Activated CD4-positive, alpha-beta T cell treated with anti-CD3 and anti-CD28 coated beads, Interleukin-2, amount 10 ng/mL, durations not matched to agents 7 days and 5 days (primary cell): ENCODE measurements around the gene TIPARP. TPM values are rescaled to one million over a fixed set of nuclear protein-coding genes. Genes with fewer than 3 reads are reported as not detected.

ENCODE experiments used
- CTCF ChIA-PET: fragments of 350-600 bp; sonication (Branson Sonifier 250); formaldehyde crosslinking; loops from one replicate; lab custom pipeline; 2021; ENCODE audit warnings: antibody characterized with exemption; lab: Charles Lee
- POLR2A ChIA-PET: fragments of 350-600 bp; sonication (Branson Sonifier 250); formaldehyde crosslinking; loops from one replicate; lab custom pipeline; 2021; ENCODE audit warnings: antibody characterized with exemption; lab: Charles Lee
- DNase-seq: peaks from one replicate; pipeline ENCODE4 v3.0.0-alpha.2; 2020
- H3K27ac Mint-ChIP-seq: one replicate; pipeline ENCODE4 v1.8.0; 2021; ENCODE audit warnings: mild to moderate bottlenecking, moderate library complexity, mixed read lengths
- H3K27me3 Mint-ChIP-seq: one replicate; pipeline ENCODE4 v1.8.0; 2021; ENCODE audit warnings: mixed read lengths
- H3K36me3 Mint-ChIP-seq: one replicate; pipeline ENCODE4 v1.8.0; 2021; ENCODE audit warnings: low read depth, mixed read lengths
- H3K4me1 Mint-ChIP-seq: one replicate; pipeline ENCODE4 v1.8.0; 2021; ENCODE audit warnings: mixed read lengths
- H3K4me3 Mint-ChIP-seq: one replicate; pipeline ENCODE4 v1.8.0; 2021; ENCODE audit warnings: mild to moderate bottlenecking, moderate library complexity, mixed read lengths
- H3K9me3 Mint-ChIP-seq: one replicate; pipeline ENCODE4 v1.8.0; 2021; ENCODE audit warnings: mixed read lengths
- total RNA-seq, 2 experiments: library from RNA; stranded (reverse); gene quantifications; one replicate each; pipeline ENCODE4 v1.2.3, GENCODE V29; 2021

The TIPARP gene
- total RNA-seq, 2 experiments from 2014 or later, result 58.0 to 66.0 TPM

DNA sequence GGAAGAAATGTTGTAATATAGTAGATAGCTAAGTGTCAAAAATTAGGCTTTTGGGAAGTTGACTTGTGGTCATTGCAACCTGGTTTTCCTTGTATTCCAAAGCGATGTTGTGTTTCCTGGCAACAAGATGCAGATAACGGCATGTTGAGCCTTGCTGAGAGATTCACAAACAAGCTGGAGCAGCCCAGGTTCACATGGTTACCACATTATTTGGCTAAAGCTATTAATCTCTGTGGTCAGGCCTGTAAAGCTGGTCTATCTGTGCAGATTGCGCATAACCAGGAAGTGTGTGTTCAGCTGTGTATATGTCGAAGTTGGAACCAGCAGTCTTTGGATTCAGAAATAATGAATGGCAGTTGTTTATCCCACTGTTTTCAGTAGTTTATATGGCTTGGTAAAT is 6.6 kb downstream of the TIPARP start:
- Mint-ChIP-seq H3K27ac (peak overlapping the region; percentile 31), H3K27me3 (no peaks in the 10 kb centered on the region), H3K4me3 (peak overlapping the region; percentile 34), H3K4me1 (peaks cover 86% of the 10 kb centered on the region), H3K36me3 (peaks cover 80% of the 10 kb centered on the region), H3K9me3 (no peaks in the 10 kb centered on the region)
- ChIA-PET CTCF (no interaction called here), POLR2A (interaction anchor here (0.7 kb wide), 1 partner anchor 421 kb away, joined by 3 read pairs; no protein-coding TSS in a partner anchor)
- DNase-seq, result no peak

DNA sequence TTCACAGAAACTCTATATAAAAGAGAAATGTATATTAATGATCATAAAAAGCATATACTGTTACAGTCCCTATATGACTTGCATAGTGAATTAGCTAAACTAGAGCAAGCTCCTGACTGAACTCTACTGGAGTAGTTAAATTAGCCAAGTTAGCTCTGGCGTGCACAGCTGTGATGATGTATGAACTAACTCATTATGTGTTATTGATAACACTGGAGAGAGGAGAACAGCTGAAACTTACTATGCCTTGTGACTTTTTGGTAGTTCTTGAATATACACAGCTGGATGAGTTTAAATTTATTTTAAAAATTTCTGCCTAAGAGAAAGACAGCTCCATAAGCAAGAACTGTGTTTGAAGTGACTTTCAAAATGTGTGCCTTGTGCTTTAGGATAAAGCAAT is 8.1 kb downstream of the TIPARP start:
- no peak overlapping the region for H3K27ac Mint-ChIP-seq
- ChIA-PET CTCF (interaction anchor here (0.6 to 1.3 kb wide), 5 partner anchors 8 to 140 kb away, joined by 3 to 5 read pairs (median 3); partner anchors contain the start of gene TIPARP), POLR2A (no interaction called here)
- DNase-seq, result no peak
- H3K27me3 Mint-ChIP-seq, result no peaks in the 10 kb centered on the region
- peaks cover 86% of the 10 kb centered on the region for H3K4me1 Mint-ChIP-seq
- peaks cover 74% of the 10 kb centered on the region for H3K36me3 Mint-ChIP-seq
- H3K4me3 Mint-ChIP-seq, result no peak overlapping the region
- H3K9me3 Mint-ChIP-seq, result no peaks in the 10 kb centered on the region

DNA sequence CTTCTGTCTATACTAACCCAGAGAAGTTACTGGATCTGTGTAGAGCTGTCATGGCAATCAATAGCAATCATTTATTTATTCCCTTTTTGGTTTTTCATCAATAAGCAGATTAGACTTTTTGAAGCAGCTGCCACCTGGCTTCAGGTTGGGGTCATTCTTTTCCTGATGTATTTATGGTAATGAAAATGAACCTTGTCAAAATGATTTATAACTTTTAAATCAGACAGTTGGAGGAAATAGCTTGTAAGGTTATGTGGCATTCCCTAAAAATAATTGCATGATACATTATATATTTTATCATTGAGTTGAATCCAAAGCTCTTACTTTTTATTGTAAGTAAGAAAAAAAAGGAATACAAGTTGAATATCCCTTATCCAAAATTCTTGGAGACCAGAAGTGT is 8.6 kb downstream of the TIPARP start:
- no peak for DNase-seq
- Mint-ChIP-seq H3K27me3 (no peaks in the 10 kb centered on the region), H3K36me3 (peaks cover 74% of the 10 kb centered on the region), H3K4me1 (peaks cover 86% of the 10 kb centered on the region), H3K4me3 (no peak overlapping the region), H3K9me3 (no peaks in the 10 kb centered on the region), H3K27ac (no peak overlapping the region)
- ChIA-PET POLR2A (no interaction called here), CTCF (interaction anchor here (0.6 to 1.3 kb wide), 4 partner anchors 9 to 139 kb away, joined by 3 to 4 read pairs (median 3); partner anchors contain the start of gene TIPARP)

DNA sequence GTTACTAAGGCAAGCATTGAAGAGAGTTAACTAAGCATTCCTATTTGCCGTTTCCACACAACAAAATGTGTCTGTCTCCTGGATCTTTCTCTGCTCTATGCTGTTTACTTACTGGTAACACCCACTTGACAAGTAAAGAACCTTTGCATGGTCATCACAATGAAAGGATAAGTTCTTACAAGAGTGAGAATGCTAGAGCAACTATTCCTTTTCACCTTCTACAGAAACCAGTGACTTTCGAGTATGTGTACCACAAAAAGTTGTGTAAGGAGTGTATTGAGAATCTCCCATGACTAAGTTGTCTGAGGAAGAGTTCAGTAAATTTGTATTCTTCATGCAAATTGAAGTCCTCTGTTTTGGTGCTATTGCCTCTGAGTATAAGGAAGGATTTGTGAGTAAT is 10.8 kb downstream of the TIPARP start:
- Mint-ChIP-seq H3K27ac (peak overlapping the region; percentile 43), H3K4me1 (peaks cover 86% of the 10 kb centered on the region), H3K27me3 (no peaks in the 10 kb centered on the region), H3K9me3 (no peaks in the 10 kb centered on the region), H3K4me3 (peak overlapping the region; percentile 31), H3K36me3 (peaks cover 74% of the 10 kb centered on the region)
- DNase-seq, result no peak
- CTCF ChIA-PET, result interaction anchor here (1.4 kb wide), 1 partner anchor 14 kb away, joined by 5 read pairs; no protein-coding TSS in a partner anchor
- POLR2A ChIA-PET, result no interaction called here

GRCh38 chr3:156685752-156686151 is 11.4 kb downstream of the TIPARP start:
- H3K27me3 Mint-ChIP-seq, result no peaks in the 10 kb centered on the region
- no peak overlapping the region for H3K27ac Mint-ChIP-seq
- no peaks in the 10 kb centered on the region for H3K9me3 Mint-ChIP-seq
- peak overlapping the region; percentile 31 for H3K4me3 Mint-ChIP-seq
- ChIA-PET POLR2A (no interaction called here), CTCF (interaction anchor here (1.3 to 1.4 kb wide), 2 partner anchors 8 to 14 kb away, joined by 5 to 6 read pairs; no protein-coding TSS in a partner anchor)
- no peak for DNase-seq
- H3K36me3 Mint-ChIP-seq, result peaks cover 73% of the 10 kb centered on the region
- peaks cover 86% of the 10 kb centered on the region for H3K4me1 Mint-ChIP-seq

- Mint-ChIP-seq H3K36me3 (peaks cover 70% of the 10 kb centered on the region), H3K27me3 (no peaks in the 10 kb centered on the region), H3K4me1 (peaks cover 87% of the 10 kb centered on the region), H3K27ac (peak overlapping the region; percentile 12), H3K4me3 (no peak overlapping the region), H3K9me3 (no peaks in the 10 kb centered on the region)
- CTCF ChIA-PET, result interaction anchor here (0.9 to 1.3 kb wide), 3 partner anchors 9 to 450 kb away, joined by 3 to 6 read pairs (median 3); no protein-coding TSS in a partner anchor
- no peak for DNase-seq
- POLR2A ChIA-PET, result no interaction called here
These were observed 12.6 kb downstream of the TIPARP start for GRCh38 chr3:156687023-156687422.

DNA sequence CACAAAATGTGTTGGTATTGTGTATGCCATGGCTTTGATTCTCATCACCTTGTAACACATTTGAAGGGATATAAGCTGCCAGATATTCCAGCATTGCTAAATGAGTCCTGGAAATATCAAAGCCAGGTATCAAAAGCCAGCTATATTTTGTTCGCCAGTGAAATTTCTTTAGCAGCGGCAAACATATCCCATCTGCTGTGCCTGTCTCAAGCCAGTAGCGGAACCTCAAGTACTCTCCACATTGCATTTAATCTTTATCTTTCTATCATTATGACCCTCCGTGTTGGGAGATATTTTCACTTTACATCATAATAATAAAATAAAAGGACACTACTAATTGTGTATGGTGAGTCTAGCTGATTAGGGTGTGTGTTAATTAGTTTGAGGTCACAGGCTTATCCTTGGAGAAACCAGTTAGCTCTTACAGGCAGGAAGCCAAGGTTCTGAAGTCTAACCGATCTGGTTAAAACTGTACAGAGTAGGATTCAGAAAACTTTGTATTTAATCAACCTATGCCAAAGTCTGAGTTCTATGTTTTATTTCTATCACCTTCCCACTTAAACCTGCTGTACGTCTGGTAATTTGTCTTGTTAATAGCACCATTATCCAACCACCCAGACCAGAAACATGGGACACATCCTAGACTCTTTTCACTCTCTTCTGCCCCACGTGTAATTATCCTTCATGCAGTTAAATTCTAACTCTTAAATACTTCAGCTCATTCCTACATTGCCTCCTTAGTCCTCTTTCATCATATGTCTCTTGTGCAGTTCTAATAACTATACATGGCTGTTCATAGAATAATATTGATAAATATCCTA is 14.5 kb downstream of the TIPARP start:
- CTCF ChIA-PET, result interaction anchor here (1.0 to 2.9 kb wide), 3 partner anchors 11 to 134 kb away, joined by 3 to 9 read pairs (median 8); partner anchors contain the start of gene SSR3
- Mint-ChIP-seq H3K4me1 (peaks cover 81% of the 10 kb centered on the region), H3K27me3 (no peaks in the 10 kb centered on the region), H3K36me3 (peaks cover 65% of the 10 kb centered on the region), H3K4me3 (no peak overlapping the region), H3K27ac (no peak overlapping the region), H3K9me3 (no peaks in the 10 kb centered on the region)
- POLR2A ChIA-PET, result no interaction called here
- no peak for DNase-seq

DNA sequence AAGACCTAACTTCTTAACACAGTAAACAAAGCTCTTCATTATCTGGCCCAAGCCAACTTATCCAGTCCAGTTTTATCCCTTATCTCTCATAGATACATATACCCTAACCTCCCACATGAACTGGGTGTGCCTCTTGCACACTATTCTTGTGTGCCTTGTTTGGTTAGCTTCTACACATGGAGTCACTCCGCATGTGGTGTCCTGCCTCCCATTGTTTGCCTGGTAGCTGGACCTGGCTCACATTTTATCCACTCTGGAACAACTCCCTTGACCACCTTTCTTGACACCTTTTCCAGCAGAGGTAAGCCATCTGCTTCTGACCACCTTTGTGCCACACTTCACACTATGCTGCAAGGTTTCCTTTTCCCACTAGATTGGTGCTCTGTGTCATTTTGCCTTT is 15.2 kb downstream of the TIPARP start:
- H3K4me3 Mint-ChIP-seq, result no peak overlapping the region
- CTCF ChIA-PET, result interaction anchor here (0.9 to 2.9 kb wide), 5 partner anchors 11 to 189 kb away, joined by 3 to 9 read pairs (median 3); partner anchors contain the start of gene SSR3
- peaks cover 69% of the 10 kb centered on the region for H3K36me3 Mint-ChIP-seq
- peak overlapping the region; percentile 47 for H3K27ac Mint-ChIP-seq
- peaks cover 77% of the 10 kb centered on the region for H3K4me1 Mint-ChIP-seq
- H3K9me3 Mint-ChIP-seq, result no peaks in the 10 kb centered on the region
- DNase-seq, result no peak
- POLR2A ChIA-PET, result no interaction called here
- H3K27me3 Mint-ChIP-seq, result no peaks in the 10 kb centered on the region

GRCh38 chr3:156691920-156692319 is 17.5 kb downstream of the TIPARP start:
- no peaks in the 10 kb centered on the region for H3K9me3 Mint-ChIP-seq
- DNase-seq, result no peak
- no peak overlapping the region for H3K4me3 Mint-ChIP-seq
- H3K27me3 Mint-ChIP-seq, result no peaks in the 10 kb centered on the region
- peaks cover 73% of the 10 kb centered on the region for H3K36me3 Mint-ChIP-seq
- H3K27ac Mint-ChIP-seq, result no peak overlapping the region
- H3K4me1 Mint-ChIP-seq, result peaks cover 60% of the 10 kb centered on the region
- CTCF ChIA-PET, result interaction anchor here (1.5 kb wide), 1 partner anchor 11 kb away, joined by 3 read pairs; no protein-coding TSS in a partner anchor
- POLR2A ChIA-PET, result no interaction called here

GRCh38 chr3:156693166-156693565 is 18.8 kb downstream of the TIPARP start:
- DNase-seq, result no peak
- no peaks in the 10 kb centered on the region for H3K9me3 Mint-ChIP-seq
- peaks cover 73% of the 10 kb centered on the region for H3K36me3 Mint-ChIP-seq
- H3K27me3 Mint-ChIP-seq, result no peaks in the 10 kb centered on the region
- H3K4me3 Mint-ChIP-seq, result no peak overlapping the region
- ChIA-PET CTCF (interaction anchor here (0.8 to 1.5 kb wide), 2 partner anchors 10 to 19 kb away, joined by 3 to 4 read pairs; partner anchors contain the start of gene TIPARP), POLR2A (no interaction called here)
- peaks cover 54% of the 10 kb centered on the region for H3K4me1 Mint-ChIP-seq
- H3K27ac Mint-ChIP-seq, result no peak overlapping the region

- H3K4me1 Mint-ChIP-seq, result peaks cover 50% of the 10 kb centered on the region
- POLR2A ChIA-PET, result no interaction called here
- H3K9me3 Mint-ChIP-seq, result no peaks in the 10 kb centered on the region
- CTCF ChIA-PET, result no interaction called here
- DNase-seq, result no peak
- no peaks in the 10 kb centered on the region for H3K27me3 Mint-ChIP-seq
- peaks cover 73% of the 10 kb centered on the region for H3K36me3 Mint-ChIP-seq
- no peak overlapping the region for H3K4me3 Mint-ChIP-seq
- H3K27ac Mint-ChIP-seq, result no peak overlapping the region
These were observed 20.1 kb downstream of the TIPARP start for GRCh38 chr3:156694536-156694935.

DNA sequence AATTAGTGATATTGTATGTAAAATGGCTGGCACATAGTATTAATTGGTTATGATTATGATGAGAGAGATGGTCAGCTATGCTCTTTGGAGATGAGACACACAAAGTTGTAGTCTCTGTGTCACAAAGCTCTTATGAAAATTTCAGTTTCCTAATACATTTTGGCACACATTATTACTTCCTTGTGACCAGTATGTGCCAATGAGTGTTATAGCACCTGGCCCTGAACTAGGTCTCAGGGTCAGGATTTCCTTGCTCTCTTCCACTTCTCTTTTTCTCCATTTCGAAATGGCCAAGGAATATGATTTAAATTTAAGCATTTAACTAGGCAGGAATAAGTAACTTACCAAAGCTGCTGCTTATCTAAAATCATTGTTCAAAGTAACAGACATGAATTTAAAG is 28.0 kb downstream of the TIPARP start:
- CTCF ChIA-PET, result interaction anchor here (0.7 to 3.1 kb wide), 6 partner anchors 10 to 149 kb away, joined by 3 to 10 read pairs (median 4); partner anchors contain the start of gene TIPARP
- Mint-ChIP-seq H3K27me3 (no peaks in the 10 kb centered on the region), H3K4me1 (peaks cover 63% of the 10 kb centered on the region), H3K36me3 (peaks cover 81% of the 10 kb centered on the region), H3K9me3 (no peaks in the 10 kb centered on the region), H3K27ac (no peak overlapping the region), H3K4me3 (no peak overlapping the region)
- POLR2A ChIA-PET, result interaction anchor here (0.6 kb wide), 1 partner anchor 119 kb away, joined by 6 read pairs; no protein-coding TSS in a partner anchor
- DNase-seq, result no peak
